Tibial nerve (tissue), 4 donors: ENCODE results near the gene CTNNA1. TPM values are rescaled to one million over a fixed set of nuclear protein-coding genes. Genes with fewer than 3 reads are reported as not detected.

Experiments used
- DNase-seq, 2 donors: peaks; one replicate each; pipeline ENCODE4 v3.0.0-alpha.2; 2019; ENCODE audit warnings: low spot score in 2 of 2
- H3K27ac ChIP-seq, 4 donors: fragments of 200-600 bp; sonication (generic) in 3 of 4; one replicate each; pipeline ENCODE4 v1.5.1; 2017 to 2019; ENCODE audit warnings: mild to moderate bottlenecking in 1 of 4
- H3K27me3 ChIP-seq, 2 donors: fragments of 200-600 bp; sonication (generic) in 1 of 2; one replicate each; pipeline versions ENCODE4 v1.5.1 to v1.6.0; 2017 to 2019
- H3K36me3 ChIP-seq, 3 donors: fragments of 200-600 bp; sonication (generic); one replicate each; pipeline ENCODE4 v1.5.1; 2018 to 2019
- H3K4me1 ChIP-seq, 4 donors: fragments of 200-600 bp; sonication (generic) in 3 of 4; one replicate each; pipeline ENCODE4 v1.5.1; 2017 to 2019
- H3K4me3 ChIP-seq, 4 donors: fragments of 200-600 bp; sonication (generic) in 3 of 4; one replicate each; pipeline ENCODE4 v1.5.1; 2017 to 2019; ENCODE audit warnings: mild to moderate bottlenecking in 1 of 4, moderate library complexity in 1 of 4
- H3K9me3 ChIP-seq, 4 donors: fragments of 200-600 bp; sonication (generic) in 3 of 4; one replicate each; pipeline ENCODE4 v1.5.1; 2017 to 2019
- CTCF ChIP-seq, 5 experiments: fragments of 200-600 bp in 3 of 5; fragments of 450-650 bp in 2 of 5; sonication (generic) in 3 of 5; IDR thresholded peaks; one replicate each; pipeline ENCODE4 v1.5.1; 2016 to 2019; ENCODE audit warnings: antibody characterized with exemption in 5 of 5, mild to moderate bottlenecking in 3 of 5, moderate library complexity in 2 of 5
- EP300 ChIP-seq, 2 donors: sonication (generic); formaldehyde crosslinking; IDR thresholded peaks; one replicate each; pipeline ENCODE4 v1.6.1; 2017; ENCODE audit warnings: antibody characterized with exemption in 2 of 2, mild to moderate bottlenecking in 1 of 2
- POLR2A ChIP-seq, 2 donors: fragments of 450-650 bp; IDR thresholded peaks; one replicate each; pipeline ENCODE4 v1.6.1; 2017; ENCODE audit warnings: antibody characterized with exemption in 2 of 2, mild to moderate bottlenecking in 2 of 2, moderate library complexity in 2 of 2
- WGBS, 2 donors: methylation state at CpG; one replicate each; pipeline ENCODE4 v1.1.5; 2018; 5-methylcytosine and 5-hydroxymethylcytosine counted together
- total RNA-seq, 4 donors: library from RNA; depleted of rRNA; stranded (reverse); fragments of >200 nt; gene quantifications; one replicate each; pipeline ENCODE4 v1.1.0, GENCODE V29; 2016

CTNNA1 gene
- total RNA-seq, 4 donors from 2014 or later = 292 to 447 (median 321) TPM

GRCh38 chr5:138951091-138951985 lies 198.1 kb downstream of the CTNNA1 start:
- Histone ChIP-seq H3K36me3 (peaks cover 0 to 12% (median 0%) of the 10 kb centered on the region in 3 donors), H3K27ac (peak overlapping the region in 2 of 4 donors; percentile 80 to 89), H3K4me3 (no peak overlapping the region), H3K9me3 (no peaks in the 10 kb centered on the region), H3K4me1 (peaks cover 3 to 88% (median 54%) of the 10 kb centered on the region in 4 donors), H3K27me3 (no peaks in the 10 kb centered on the region)
- no peak for TF ChIP-seq POLR2A (IDR thresholded peaks at IDR 0.05)
- TF ChIP-seq EP300 (IDR thresholded peaks at IDR 0.05) = no peak
- no peak for TF ChIP-seq CTCF (IDR thresholded peaks at IDR 0.05)
- no peak for DNase-seq
- 94% methylated on average over 10 to 18 of the region's 18 CpGs for WGBS, 2 donors

- Histone ChIP-seq H3K9me3 (no peaks in the 10 kb centered on the region), H3K36me3 (peaks cover 0 to 4% (median 0%) of the 10 kb centered on the region in 3 donors), H3K27me3 (no peaks in the 10 kb centered on the region), H3K4me1 (peaks cover 3 to 89% (median 54%) of the 10 kb centered on the region in 4 donors), H3K4me3 (no peak overlapping the region), H3K27ac (peak overlapping the region; percentile 69 to 89 (median 79))
- WGBS, 2 donors = 67 to 75% methylated on average over 16 to 17 of the region's 17 CpGs
- no peak for TF ChIP-seq POLR2A (IDR thresholded peaks at IDR 0.05)
- TF ChIP-seq EP300 (IDR thresholded peaks at IDR 0.05) = no peak
- no peak for TF ChIP-seq CTCF (IDR thresholded peaks at IDR 0.05)
- DNase-seq = no peak
Measured at GRCh38 chr5:138951986-138952735, 198.9 kb downstream of the CTNNA1 start.

- DNase-seq = no peak
- H3K4me1 ChIP-seq = peaks cover 3 to 82% (median 52%) of the 10 kb centered on the region in 4 donors
- WGBS, 2 donors = 24 to 26% methylated on average over 6 of the region's 6 CpGs
- TF ChIP-seq POLR2A (IDR thresholded peaks at IDR 0.05) = no peak
- TF ChIP-seq CTCF (IDR thresholded peaks at IDR 0.05) = no peak
- no peak for TF ChIP-seq EP300 (IDR thresholded peaks at IDR 0.05)
- H3K27ac ChIP-seq = peak overlapping the region; percentile 69 to 89 (median 79)
- H3K9me3 ChIP-seq = no peaks in the 10 kb centered on the region
- H3K27me3 ChIP-seq = no peaks in the 10 kb centered on the region
- no peaks in the 10 kb centered on the region for H3K36me3 ChIP-seq
- no peak overlapping the region for H3K4me3 ChIP-seq
Measured at GRCh38 chr5:138952962-138953361, 199.7 kb downstream of the CTNNA1 start.

- DNase-seq = peak; percentile 43 to 60
- H3K27ac ChIP-seq = peak overlapping the region; percentile 69 to 89 (median 79)
- no peaks in the 10 kb centered on the region for H3K27me3 ChIP-seq
- H3K36me3 ChIP-seq = no peaks in the 10 kb centered on the region
- no peak overlapping the region for H3K4me3 ChIP-seq
- H3K9me3 ChIP-seq = no peaks in the 10 kb centered on the region
- WGBS, 2 donors = 25 to 44% methylated on average over 10 of the region's 14 CpGs
- peaks cover 3 to 75% (median 49%) of the 10 kb centered on the region in 4 donors for H3K4me1 ChIP-seq
- TF ChIP-seq CTCF (IDR thresholded peaks at IDR 0.05) (no peak), EP300 (IDR thresholded peaks at IDR 0.05) (peak in 1 of 2 donors; percentile 52)
Measured at GRCh38 chr5:138953387-138954256, 200.4 kb downstream of the CTNNA1 start.
